GM19467 (cell line): ENCODE data around the gene RIMBP2.

Experiments used
- ATAC-seq: cut with Tn5 transposase; IDR thresholded peaks from one replicate; pipeline ENCODE4 v1.9.1; 2021; ENCODE audit warnings: mild to moderate bottlenecking, moderate library complexity; ENCODE audit not compliant: unreplicated experiment

Gene RIMBP2

DNA sequence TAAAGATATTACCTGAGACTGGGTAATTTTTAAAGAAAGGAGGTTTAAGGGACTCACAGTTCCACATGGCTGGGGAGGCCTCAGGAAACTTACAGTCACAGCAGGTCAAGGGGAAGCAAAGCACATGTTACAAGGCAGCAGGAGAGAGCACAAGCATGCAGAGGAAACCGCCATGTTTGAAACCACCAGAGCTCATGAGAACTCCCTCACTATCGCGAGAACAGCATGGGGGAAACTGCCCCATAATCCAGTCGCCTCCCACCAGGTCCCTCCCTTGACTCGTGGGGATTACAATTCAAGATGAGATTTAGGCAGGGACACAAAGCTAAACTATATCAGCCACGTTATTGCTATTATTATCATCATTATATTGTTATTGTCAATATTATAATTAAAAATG is 138.7 kb downstream of the RIMBP2 start:
- ATAC-seq: no peak

DNA sequence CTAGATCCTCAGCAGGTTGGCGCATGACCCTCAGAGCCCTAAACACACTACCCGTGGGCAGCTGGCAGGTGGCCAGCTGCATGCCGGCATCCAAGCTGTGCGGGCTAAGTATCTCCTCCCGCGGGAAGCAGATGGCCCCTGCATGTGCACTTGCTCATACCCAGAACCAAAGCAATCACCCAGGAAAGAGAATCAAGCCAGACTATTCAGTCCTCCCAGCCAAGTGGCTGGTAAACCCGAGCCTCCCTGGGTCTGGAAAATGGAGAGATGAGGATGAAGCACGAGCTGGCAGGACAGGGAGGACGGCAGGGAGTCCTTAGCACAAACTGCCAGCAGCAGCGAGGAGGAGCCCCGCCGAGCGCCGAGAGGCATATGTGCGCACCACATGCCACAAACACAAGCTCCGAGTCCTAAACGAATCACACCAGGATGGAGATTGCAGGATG is 139.7 kb downstream of the RIMBP2 start:
- no peak for ATAC-seq

DNA sequence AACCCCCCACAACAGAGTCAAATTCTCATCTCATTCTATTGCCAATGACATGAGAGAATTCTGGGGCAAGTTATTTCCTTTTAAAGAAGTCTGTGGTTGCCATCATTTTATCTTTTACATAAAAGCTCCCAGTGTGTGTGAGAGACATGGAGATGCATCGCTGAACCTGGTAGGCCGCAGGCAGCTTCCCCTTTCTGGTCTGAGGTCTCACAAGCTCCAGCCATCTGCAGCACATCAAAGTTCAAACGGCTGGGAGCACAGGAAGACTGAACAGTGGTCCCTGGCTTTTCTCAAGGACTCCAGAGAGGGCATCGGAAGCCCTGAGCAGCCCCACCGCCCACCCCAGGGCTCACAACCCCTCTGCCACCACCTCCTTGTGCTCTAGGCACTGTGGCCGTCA is 141.7 kb downstream of the RIMBP2 start:
- ATAC-seq: no peak

DNA sequence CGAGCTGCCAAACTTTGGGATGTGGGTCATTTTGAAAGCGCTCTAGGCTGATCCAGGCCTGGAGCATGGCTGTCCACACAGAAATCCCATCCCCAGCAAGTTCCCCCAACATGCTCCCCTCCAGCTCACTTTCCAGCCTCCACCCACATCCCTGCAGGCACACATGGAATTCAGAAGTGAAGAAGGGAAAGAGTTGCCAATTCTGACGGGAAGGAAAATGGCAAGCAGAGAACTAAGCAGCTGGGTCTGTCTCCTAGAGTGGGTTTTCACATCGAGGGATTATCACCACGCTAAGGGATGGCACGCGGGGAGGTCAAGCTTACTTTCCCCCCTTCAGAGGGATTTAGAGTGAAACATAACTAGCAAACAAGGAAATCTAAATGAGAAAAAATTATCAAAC is 142.3 kb downstream of the RIMBP2 start:
- no peak for ATAC-seq

DNA sequence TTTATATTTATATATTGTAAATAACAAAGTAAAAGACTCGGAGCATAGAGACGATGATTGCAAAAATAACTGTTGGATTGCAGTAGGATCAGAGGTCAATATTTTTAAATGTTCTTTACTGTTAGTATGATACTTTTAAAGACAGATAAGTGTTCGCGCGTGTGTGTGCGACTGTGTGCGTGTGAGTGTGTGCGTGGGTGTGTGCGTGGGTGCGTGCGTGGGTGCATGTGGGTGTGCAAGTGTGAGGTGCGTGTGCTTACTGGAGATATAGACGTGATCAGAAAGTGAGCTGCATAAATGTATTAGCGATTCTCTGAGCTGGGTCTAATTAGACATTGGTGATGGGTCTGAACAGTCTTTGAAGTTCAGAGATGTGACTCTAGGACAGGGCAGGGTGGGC is 142.9 kb downstream of the RIMBP2 start:
- no peak for ATAC-seq

DNA sequence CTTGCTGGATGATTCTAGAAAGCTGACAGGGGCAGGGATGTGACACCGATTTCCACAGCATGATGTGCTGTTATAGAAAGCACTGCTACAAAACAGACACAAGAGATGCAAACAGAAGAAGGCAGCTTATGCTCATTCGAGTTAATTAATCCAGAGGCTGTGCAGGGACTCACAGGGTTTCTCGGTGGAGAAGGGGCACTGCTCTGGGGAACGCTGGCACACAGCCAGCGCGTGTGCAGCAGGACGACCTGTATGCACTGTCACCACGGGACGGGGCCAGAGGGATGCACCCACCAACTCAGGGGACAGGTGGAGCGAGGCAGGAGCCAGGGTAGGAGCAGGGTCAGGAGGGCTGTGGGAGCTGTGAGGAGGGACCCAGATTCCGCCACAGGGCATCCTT is 143.5 kb downstream of the RIMBP2 start:
- ATAC-seq: no peak

DNA sequence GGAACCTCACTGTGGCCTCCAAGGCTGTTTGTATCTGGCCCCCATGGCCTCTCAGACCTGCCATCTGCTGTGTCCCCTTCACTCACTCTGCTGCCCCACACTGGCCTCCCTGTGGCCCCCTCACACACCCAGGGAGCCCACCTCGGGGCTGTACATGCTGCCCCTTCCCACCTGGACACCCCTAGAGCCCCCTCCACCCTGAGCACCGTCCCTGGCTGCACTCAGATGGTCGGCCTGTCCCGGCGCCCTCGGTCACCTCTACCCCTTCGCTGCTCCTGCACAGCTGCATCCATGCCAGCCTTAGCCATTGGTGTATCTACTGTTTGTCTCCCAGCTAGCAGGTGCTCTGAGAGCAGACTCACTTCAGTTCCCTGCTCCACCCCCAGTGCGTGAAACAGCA is 144.4 kb downstream of the RIMBP2 start:
- ATAC-seq: no peak

DNA sequence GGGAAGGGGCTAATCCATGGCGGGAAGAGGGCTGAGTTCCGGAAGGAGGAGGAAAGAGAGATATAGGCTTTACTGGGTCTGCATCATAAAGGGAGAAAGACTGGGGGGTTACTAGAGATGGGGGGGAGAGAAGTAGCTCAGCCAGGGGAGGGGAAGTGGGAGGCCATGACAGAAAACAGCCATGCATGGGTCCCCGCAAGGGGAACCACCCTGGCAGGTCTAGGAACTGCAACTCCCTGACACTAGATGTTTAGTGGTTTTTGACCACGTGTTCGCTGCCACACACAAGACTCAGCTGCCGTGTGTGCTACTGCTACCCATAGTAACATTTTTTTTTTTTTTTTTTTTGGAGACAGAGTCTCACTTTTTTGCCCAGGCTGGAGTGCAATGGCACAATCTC is 145.0 kb downstream of the RIMBP2 start:
- ATAC-seq: no peak

- no peak for ATAC-seq
Measured at GRCh38 chr12:130569521-130569920, 146.6 kb downstream of the RIMBP2 start.

GRCh38 chr12:130568501-130568900 is 147.6 kb downstream of the RIMBP2 start:
- no peak for ATAC-seq

DNA sequence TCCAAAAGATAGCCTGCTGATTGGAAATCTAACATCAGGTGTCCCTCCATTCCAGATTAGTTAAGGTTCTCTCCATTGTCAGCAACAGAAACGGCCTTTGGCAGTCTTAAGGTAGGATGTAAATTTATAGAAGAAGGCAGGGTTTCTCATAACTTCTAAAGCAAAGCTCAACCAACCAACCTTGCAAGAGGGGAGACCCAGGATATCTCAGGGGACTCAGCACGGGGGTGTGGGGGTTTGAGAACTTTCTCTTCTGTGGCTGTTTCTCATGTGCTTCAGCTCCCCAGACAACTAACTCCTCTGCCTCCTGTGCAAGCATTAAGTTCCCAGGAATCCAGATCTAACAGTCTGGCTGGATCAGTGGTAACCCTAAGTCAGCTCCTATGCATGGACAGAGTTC is 148.1 kb downstream of the RIMBP2 start:
- no peak for ATAC-seq

- no peak for ATAC-seq
Measured at GRCh38 chr12:130566446-130567155, 149.5 kb downstream of the RIMBP2 start.

DNA sequence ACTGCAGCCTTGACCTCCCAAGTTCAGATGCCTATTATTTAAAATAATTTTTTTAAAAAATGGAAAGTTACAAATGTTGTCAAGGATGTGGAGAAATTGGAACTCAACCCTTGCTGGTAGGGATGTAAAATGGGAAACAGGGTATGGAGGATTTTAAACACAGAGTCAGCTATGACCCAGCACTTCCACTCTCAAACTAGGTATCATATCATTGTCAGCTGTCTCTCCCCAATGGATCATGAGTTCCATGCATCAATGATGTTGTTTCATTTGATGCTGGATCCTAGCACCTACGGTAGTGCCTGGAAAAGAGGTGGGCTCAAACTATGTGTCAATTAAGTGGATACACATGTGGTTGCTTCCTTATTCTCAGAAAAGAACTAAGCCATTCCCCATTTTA is 150.9 kb downstream of the RIMBP2 start:
- ATAC-seq: no peak

- ATAC-seq: no peak
Measured at GRCh38 chr12:130563323-130563722, 152.8 kb downstream of the RIMBP2 start.

- no peak for ATAC-seq
Measured at GRCh38 chr12:130562716-130563115, 153.4 kb downstream of the RIMBP2 start.

GRCh38 chr12:130560321-130560720 is 155.8 kb downstream of the RIMBP2 start:
- ATAC-seq: no peak

DNA sequence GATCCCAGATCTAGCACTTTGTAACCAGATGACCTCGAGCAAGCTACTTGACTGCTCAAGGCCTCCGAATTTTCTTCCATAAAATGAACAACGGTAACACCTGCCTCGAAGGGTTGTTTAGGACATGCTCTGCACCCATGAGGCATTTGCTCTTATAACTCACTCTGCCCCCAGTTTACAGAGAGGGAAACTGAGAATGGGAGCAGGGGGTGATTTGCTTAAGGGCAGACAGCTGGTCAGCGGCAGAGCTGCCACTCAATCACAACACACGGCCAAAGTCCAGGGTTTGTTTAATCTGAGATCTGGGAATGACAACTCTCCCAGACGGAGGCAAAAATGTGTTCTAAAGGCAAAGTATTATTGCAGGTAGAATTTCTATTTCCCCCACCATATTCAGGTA is 156.3 kb downstream of the RIMBP2 start:
- no peak for ATAC-seq

DNA sequence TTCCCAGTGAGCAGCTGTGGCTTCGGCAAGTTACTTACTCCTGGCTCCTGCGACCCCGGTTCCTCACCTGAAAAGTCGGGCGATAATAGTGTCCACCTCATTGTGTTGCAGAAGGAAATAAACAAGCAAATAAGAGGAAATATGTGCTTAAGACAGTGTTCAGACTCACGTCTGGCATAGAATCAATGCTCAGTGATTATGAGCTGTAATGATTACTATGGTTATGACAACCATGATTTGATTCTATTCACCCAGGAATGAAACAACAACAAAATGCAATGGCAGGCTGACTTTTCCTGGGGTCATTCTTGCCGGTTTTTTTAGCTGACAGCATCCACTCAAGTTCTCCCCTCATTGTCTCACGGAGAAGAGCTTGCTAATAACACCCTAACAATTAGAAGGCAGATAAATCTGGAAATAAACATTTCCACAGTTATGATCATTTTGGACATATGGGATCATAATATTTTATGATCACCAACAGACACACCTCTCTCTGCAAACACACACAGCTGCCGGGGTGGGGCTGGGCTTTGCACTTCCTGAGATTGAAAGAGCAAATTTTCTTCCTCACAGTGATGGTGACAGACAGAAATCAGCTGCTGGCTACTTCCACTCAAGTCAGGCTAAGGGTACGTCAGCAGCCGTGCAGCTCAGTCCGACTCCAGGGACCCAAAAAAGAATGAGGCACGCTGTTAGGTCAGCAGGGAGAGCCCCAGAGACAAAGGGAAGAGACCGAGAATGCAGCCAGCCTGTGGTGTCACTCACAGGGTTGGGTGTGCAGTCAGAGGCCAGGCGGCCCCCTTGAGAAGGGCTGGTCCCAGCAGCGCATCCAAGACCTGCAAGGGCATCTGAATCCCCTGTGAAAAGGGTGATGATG is 158.0 kb downstream of the RIMBP2 start:
- ATAC-seq: no peak

GRCh38 chr12:130557201-130557600 is 158.9 kb downstream of the RIMBP2 start:
- no peak for ATAC-seq

- no peak for ATAC-seq
Measured at GRCh38 chr12:130556486-130557055, 159.5 kb downstream of the RIMBP2 start.

GRCh38 chr12:130555628-130556485 is 160.2 kb downstream of the RIMBP2 start:
- no peak for ATAC-seq
